Panc1 (cell line): ENCODE data around the gene SLC9A3. TPM values are rescaled to one million over a fixed set of nuclear protein-coding genes. Genes with fewer than 3 reads are reported as not detected.
A peak's percentile ranks its signal among the peaks of the same experiment; 100 is the strongest.

ENCODE experiments used
- ATAC-seq: fragments of 200-7000 bp; cut with Tn5 transposase; 2 replicates; pipeline ENCODE4 v1.9.1; 2020; ENCODE audit warnings: mild to moderate bottlenecking, moderate library complexity
- BruUV-seq: library from RNA; stranded (reverse); fragments of 400-500 nt; replicated peaks from 2 replicates; lab custom pipeline; 2021; lab: Mats Ljungman, UMichigan
- CTCF ChIA-PET: fragments of 300-600 bp; sonication (Branson Sonifier 250); formaldehyde crosslinking; loops from one replicate; lab custom pipeline; 2022; ENCODE audit warnings: antibody characterized with exemption; lab: Charles Lee
- POLR2A ChIA-PET: fragments of 300-600 bp; sonication (Branson Sonifier 250); formaldehyde crosslinking; loops from one replicate; lab custom pipeline; 2022; ENCODE audit warnings: antibody characterized with exemption; lab: Charles Lee
- DNase-seq: peaks from one replicate; pipeline ENCODE4 v3.0.0-alpha.2; 2010; ENCODE audit warnings: low read depth, low spot score
- H3K27ac ChIP-seq: 2 replicates; pipeline ENCODE4 v1.5.1; 2011; ENCODE audit warnings: mild to moderate bottlenecking, low read length, inconsistent platforms
- H3K27me3 ChIP-seq: fragments of 200-500 bp; sonication (Bioruptor generic); 2 replicates; pipeline ENCODE4 v1.6.0; 2014; ENCODE audit warnings: low read length, inconsistent platforms; ENCODE audit not compliant: control insufficient read depth, insufficient read depth
- H3K36me3 ChIP-seq: fragments of 200-500 bp; sonication (Bioruptor generic); 2 replicates; pipeline ENCODE4 v1.5.1; 2014; ENCODE audit warnings: inconsistent platforms, mild to moderate bottlenecking, low read length, moderate library complexity; ENCODE audit not compliant: control insufficient read depth, insufficient read depth
- H3K4me1 ChIP-seq: 2 replicates; pipeline ENCODE4 v1.5.1; 2011; ENCODE audit warnings: inconsistent platforms, mild to moderate bottlenecking, low read length, moderate library complexity; ENCODE audit not compliant: control insufficient read depth, insufficient read depth
- H3K4me3 ChIP-seq, 2 experiments: 2 replicates each; pipeline ENCODE4 v1.5.1; 2011 to 2012; ENCODE audit warnings: low read depth in 2 of 2, low read length in 2 of 2, mild to moderate bottlenecking in 2 of 2, inconsistent platforms in 1 of 2, moderate library complexity in 1 of 2
- H3K9me3 ChIP-seq: fragments of 200-500 bp; sonication (Bioruptor generic); 2 replicates; pipeline ENCODE4 v1.5.1; 2014; ENCODE audit warnings: low read depth, mild to moderate bottlenecking, inconsistent platforms, low read length, moderate library complexity; ENCODE audit not compliant: control insufficient read depth, insufficient read depth
- CTCF ChIP-seq: fragments of 450-650 bp; IDR thresholded peaks from 2 replicates; pipeline ENCODE4 v1.5.1; 2017; ENCODE audit warnings: mild to moderate bottlenecking
- POLR2AphosphoS5 ChIP-seq: IDR thresholded peaks from 2 replicates; pipeline ENCODE4 v1.6.1; 2012; ENCODE audit warnings: mild to moderate bottlenecking, low read depth, low read length, moderate library complexity
- SIN3A ChIP-seq: IDR thresholded peaks from 2 replicates; pipeline ENCODE4 v1.6.1; 2012; ENCODE audit warnings: low read depth, mild to moderate bottlenecking, low read length, moderate library complexity, borderline replicate concordance; ENCODE audit not compliant: insufficient read depth
- TCF7L2 ChIP-seq: IDR thresholded peaks from 2 replicates; pipeline ENCODE4 v1.6.1; 2011; ENCODE audit warnings: mild to moderate bottlenecking, low read depth, low read length, inconsistent platforms
- in situ Hi-C: cut with HindIII; loops from 2 replicates; pipeline ENCODE4 v1.10.0; 2016; ENCODE audit warnings: low sequenced_read_pairs, low pct_unique_long_range_greater_than_20kb
- intact Hi-C: fragments of 100-400 bp; cut with micrococcal nuclease; formaldehyde crosslinking; loops from one replicate; pipeline ENCODE4 v1.10.0; 2022; ENCODE audit not compliant: unreplicated experiment
- total RNA-seq: library from RNA; stranded (reverse); gene quantifications from one replicate; pipeline ENCODE4 v1.2.1, GENCODE V29; 2021; ENCODE audit not compliant: unreplicated experiment
- TF ChIP-seq, protein P1 (sequence below), 2 experiments: IDR thresholded peaks; 2 replicates each; pipeline ENCODE4 v1.6.1; 2011 to 2012; ENCODE audit warnings: low read depth in 2 of 2, control low read depth in 1 of 2, low read length in 1 of 2, mild to moderate bottlenecking in 1 of 2, moderate library complexity in 1 of 2; ENCODE audit not compliant: insufficient read depth in 1 of 2

The SLC9A3 gene
- total RNA-seq, 1 experiment from 2014 or later, result 2.0 TPM

GRCh38 chr5:525916-526315 is 1.7 kb upstream of the SLC9A3 start:
- no peak overlapping the region for H3K27ac ChIP-seq
- H3K4me1 ChIP-seq, result 0 out of 2 replicates have a peak, but pooled peaks cover 2% of the 10 kb centered on the region
- no TSS peak for BruUV-seq
- H3K4me3 ChIP-seq, result no peak overlapping the region
- CTCF ChIA-PET, result interaction anchor here (0.6 kb wide), 1 partner anchor 79 kb away, joined by 3 read pairs; no protein-coding TSS in a partner anchor
- in situ Hi-C loops (no loop called here), intact Hi-C loops (no loop called here)
- peaks cover 12% of the 10 kb centered on the region for H3K27me3 ChIP-seq
- DNase-seq (no peak), ATAC-seq (peak; percentile 37)
- POLR2A ChIA-PET, result no interaction called here
- TF ChIP-seq CTCF, result no peak
- no peak for TF ChIP-seq POLR2AphosphoS5
- TF ChIP-seq, protein P1, sequence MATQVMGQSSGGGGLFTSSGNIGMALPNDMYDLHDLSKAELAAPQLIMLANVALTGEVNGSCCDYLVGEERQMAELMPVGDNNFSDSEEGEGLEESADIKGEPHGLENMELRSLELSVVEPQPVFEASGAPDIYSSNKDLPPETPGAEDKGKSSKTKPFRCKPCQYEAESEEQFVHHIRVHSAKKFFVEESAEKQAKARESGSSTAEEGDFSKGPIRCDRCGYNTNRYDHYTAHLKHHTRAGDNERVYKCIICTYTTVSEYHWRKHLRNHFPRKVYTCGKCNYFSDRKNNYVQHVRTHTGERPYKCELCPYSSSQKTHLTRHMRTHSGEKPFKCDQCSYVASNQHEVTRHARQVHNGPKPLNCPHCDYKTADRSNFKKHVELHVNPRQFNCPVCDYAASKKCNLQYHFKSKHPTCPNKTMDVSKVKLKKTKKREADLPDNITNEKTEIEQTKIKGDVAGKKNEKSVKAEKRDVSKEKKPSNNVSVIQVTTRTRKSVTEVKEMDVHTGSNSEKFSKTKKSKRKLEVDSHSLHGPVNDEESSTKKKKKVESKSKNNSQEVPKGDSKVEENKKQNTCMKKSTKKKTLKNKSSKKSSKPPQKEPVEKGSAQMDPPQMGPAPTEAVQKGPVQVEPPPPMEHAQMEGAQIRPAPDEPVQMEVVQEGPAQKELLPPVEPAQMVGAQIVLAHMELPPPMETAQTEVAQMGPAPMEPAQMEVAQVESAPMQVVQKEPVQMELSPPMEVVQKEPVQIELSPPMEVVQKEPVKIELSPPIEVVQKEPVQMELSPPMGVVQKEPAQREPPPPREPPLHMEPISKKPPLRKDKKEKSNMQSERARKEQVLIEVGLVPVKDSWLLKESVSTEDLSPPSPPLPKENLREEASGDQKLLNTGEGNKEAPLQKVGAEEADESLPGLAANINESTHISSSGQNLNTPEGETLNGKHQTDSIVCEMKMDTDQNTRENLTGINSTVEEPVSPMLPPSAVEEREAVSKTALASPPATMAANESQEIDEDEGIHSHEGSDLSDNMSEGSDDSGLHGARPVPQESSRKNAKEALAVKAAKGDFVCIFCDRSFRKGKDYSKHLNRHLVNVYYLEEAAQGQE (IDR thresholded peaks at IDR 0.05; ENCODE audit: insufficient read depth in 1 of 2, low read depth in 2 of 2, low read length in 1 of 2), result no peak
- no peak for TF ChIP-seq SIN3A
- TF ChIP-seq TCF7L2, result no peak
- H3K9me3 ChIP-seq, result no peaks in the 10 kb centered on the region
- no peaks in the 10 kb centered on the region for H3K36me3 ChIP-seq

- TF ChIP-seq, protein P1 (IDR thresholded peaks at IDR 0.05; ENCODE audit: insufficient read depth in 1 of 2, low read depth in 2 of 2, low read length in 1 of 2), result no peak
- TF ChIP-seq POLR2AphosphoS5 (no peak), SIN3A (no peak), CTCF (no peak), TCF7L2 (no peak)
- in situ Hi-C loops (no loop called here), intact Hi-C loops (no loop called here)
- Histone ChIP-seq H3K4me3 (no peak overlapping the region), H3K9me3 (no peaks in the 10 kb centered on the region), H3K36me3 (no peaks in the 10 kb centered on the region), H3K27ac (no peak overlapping the region), H3K27me3 (peaks cover 12% of the 10 kb centered on the region), H3K4me1 (0 out of 2 replicates have a peak, but pooled peaks cover 2% of the 10 kb centered on the region)
- BruUV-seq, result no TSS peak
- ChIA-PET POLR2A (no interaction called here), CTCF (no interaction called here)
- ATAC-seq (no peak), DNase-seq (no peak)
Measured at GRCh38 chr5:524973-525761, 918 bp upstream of the SLC9A3 start.
